Kidney epithelial cell (primary cell): ENCODE measurements around the gene SPSB4. TPM values are rescaled to one million over a fixed set of nuclear protein-coding genes. Genes with fewer than 3 reads are reported as not detected.

ENCODE experiments used
- DNase-seq: peaks from one replicate; pipeline ENCODE4 v3.0.0-alpha.2; 2010; ENCODE audit warnings: low read depth
- H3K27me3 ChIP-seq: 2 replicates; pipeline ENCODE4 v1.6.0; 2011; ENCODE audit warnings: low read length; ENCODE audit not compliant: control insufficient read depth, insufficient read depth
- H3K36me3 ChIP-seq: 2 replicates; pipeline ENCODE4 v1.5.1; 2011; ENCODE audit warnings: low read length; ENCODE audit not compliant: control insufficient read depth, insufficient read depth
- H3K4me3 ChIP-seq: 2 replicates; pipeline ENCODE4 v1.5.1; 2011; ENCODE audit warnings: low read depth, mild to moderate bottlenecking, control low read depth, low read length
- CTCF ChIP-seq: IDR thresholded peaks from 2 replicates; pipeline ENCODE4 v1.5.1; 2011; ENCODE audit warnings: mild to moderate bottlenecking, moderate library complexity, low read length, control low read depth, inconsistent platforms; ENCODE audit not compliant: insufficient read depth, poor library complexity, severe bottlenecking
- total RNA-seq: library from RNA; depleted of rRNA; stranded (reverse); fragments of >200 nt; gene quantifications from 2 replicates; pipeline ENCODE4 v1.2.3, GENCODE V29; 2015

SPSB4 gene
- total RNA-seq, 1 donor from 2014 or later, result 0.67 TPM

- no peaks in the 10 kb centered on the region for H3K36me3 ChIP-seq
- no peak for TF ChIP-seq CTCF
- no peaks in the 10 kb centered on the region for H3K27me3 ChIP-seq
- H3K4me3 ChIP-seq, result no peak overlapping the region
- no peak for DNase-seq
Observed at GRCh38 chr3:141096981-141097380, 45.8 kb downstream of the SPSB4 start.

- Histone ChIP-seq H3K4me3 (no peak overlapping the region), H3K27me3 (no peaks in the 10 kb centered on the region), H3K36me3 (no peaks in the 10 kb centered on the region)
- no peak for DNase-seq
- no peak for TF ChIP-seq CTCF
Observed at GRCh38 chr3:141100112-141100511, 49.0 kb downstream of the SPSB4 start.

- DNase-seq, result no peak
- Histone ChIP-seq H3K4me3 (no peak overlapping the region), H3K36me3 (no peaks in the 10 kb centered on the region), H3K27me3 (no peaks in the 10 kb centered on the region)
- no peak for TF ChIP-seq CTCF
Observed at GRCh38 chr3:141100531-141101320, 49.6 kb downstream of the SPSB4 start.

- TF ChIP-seq CTCF, result no peak
- no peak overlapping the region for H3K4me3 ChIP-seq
- H3K36me3 ChIP-seq, result no peaks in the 10 kb centered on the region
- H3K27me3 ChIP-seq, result no peaks in the 10 kb centered on the region
- DNase-seq, result no peak
Observed at GRCh38 chr3:141102372-141102771, 51.2 kb downstream of the SPSB4 start.

GRCh38 chr3:141103067-141103466, 51.9 kb downstream of the SPSB4 start:
- Histone ChIP-seq H3K4me3 (no peak overlapping the region), H3K36me3 (no peaks in the 10 kb centered on the region), H3K27me3 (no peaks in the 10 kb centered on the region)
- no peak for TF ChIP-seq CTCF
- no peak for DNase-seq

GRCh38 chr3:141103503-141103902, 52.4 kb downstream of the SPSB4 start:
- no peaks in the 10 kb centered on the region for H3K27me3 ChIP-seq
- TF ChIP-seq CTCF, result no peak
- H3K4me3 ChIP-seq, result no peak overlapping the region
- DNase-seq, result no peak
- no peaks in the 10 kb centered on the region for H3K36me3 ChIP-seq
